Neural crest cell (in vitro differentiated cells): ENCODE measurements around the gene RUNX2. TPM values are rescaled to one million over a fixed set of nuclear protein-coding genes. Genes with fewer than 3 reads are reported as not detected.
"Not testable (repeated sequence)": the region's sequence is repeated elsewhere in the genome, so short reads cannot be mapped to it uniquely, and the experiment has no call there.

Experiments used
- DNase-seq: peaks from one replicate; pipeline ENCODE4 v3.0.0; 2021; ENCODE audit warnings: low read depth, mixed read lengths, low spot score
- H3K27ac Mint-ChIP-seq: one replicate; pipeline ENCODE4 v1.8.0; 2021; ENCODE audit warnings: mild to moderate bottlenecking, mixed read lengths; ENCODE audit not compliant: unreplicated experiment
- H3K27me3 Mint-ChIP-seq: 2 replicates; pipeline ENCODE4 v1.8.0; 2021; ENCODE audit warnings: low read depth, mild to moderate bottlenecking, mixed read lengths
- H3K36me3 Mint-ChIP-seq: 2 replicates; pipeline ENCODE4 v1.8.0; 2021; ENCODE audit warnings: low read depth, mild to moderate bottlenecking, mixed read lengths
- H3K4me1 Mint-ChIP-seq: 2 replicates; pipeline ENCODE4 v1.8.0; 2021; ENCODE audit warnings: mixed read lengths
- H3K4me3 Mint-ChIP-seq: one replicate; pipeline ENCODE4 v1.8.0; 2021; ENCODE audit warnings: mild to moderate bottlenecking, mixed read lengths
- H3K9me3 Mint-ChIP-seq: 2 replicates; pipeline ENCODE4 v1.8.0; 2021; ENCODE audit warnings: mixed read lengths
- CTCF ChIP-seq: fragments of 200-600 bp; sonication (generic); conservative IDR thresholded peaks from 2 replicates; pipeline ENCODE4 v1.5.0; 2021; ENCODE audit warnings: antibody characterized with exemption, mild to moderate bottlenecking
- total RNA-seq: library from RNA; stranded (reverse); gene quantifications from 2 replicates; pipeline ENCODE4 v1.2.1, GENCODE V29; 2021

RUNX2 gene
- total RNA-seq, 1 donor from 2014 or later, result 0.16 TPM

DNA sequence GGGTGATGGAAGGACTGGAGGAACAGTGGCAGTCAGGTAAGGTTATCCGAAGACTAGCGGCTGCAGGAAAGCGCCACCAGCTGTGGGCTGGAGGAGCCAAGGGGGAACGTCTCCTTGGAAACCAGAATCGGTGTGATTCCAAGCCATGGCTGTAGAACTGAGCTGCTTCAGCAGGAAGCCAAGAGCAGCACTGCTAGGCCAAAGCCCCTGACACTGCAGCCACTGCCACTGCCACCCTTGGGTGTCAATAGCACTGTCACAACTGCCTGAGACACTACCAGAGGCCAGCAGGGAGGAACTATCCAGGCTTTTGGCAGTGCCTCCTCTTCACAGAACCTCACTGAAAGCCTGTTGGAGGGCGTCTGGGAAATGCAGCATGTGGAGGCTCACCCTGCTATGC lies 339.2 kb downstream of the RUNX2 start:
- no peaks in the 10 kb centered on the region for H3K36me3 Mint-ChIP-seq
- H3K27me3 Mint-ChIP-seq, result peaks cover 44% of the 10 kb centered on the region
- H3K9me3 Mint-ChIP-seq, result no peaks in the 10 kb centered on the region
- peaks cover 31% of the 10 kb centered on the region for H3K4me1 Mint-ChIP-seq
- H3K4me3 Mint-ChIP-seq, result no peak overlapping the region
- TF ChIP-seq CTCF, result no peak
- H3K27ac Mint-ChIP-seq, result no peak overlapping the region
- no peak for DNase-seq

DNA sequence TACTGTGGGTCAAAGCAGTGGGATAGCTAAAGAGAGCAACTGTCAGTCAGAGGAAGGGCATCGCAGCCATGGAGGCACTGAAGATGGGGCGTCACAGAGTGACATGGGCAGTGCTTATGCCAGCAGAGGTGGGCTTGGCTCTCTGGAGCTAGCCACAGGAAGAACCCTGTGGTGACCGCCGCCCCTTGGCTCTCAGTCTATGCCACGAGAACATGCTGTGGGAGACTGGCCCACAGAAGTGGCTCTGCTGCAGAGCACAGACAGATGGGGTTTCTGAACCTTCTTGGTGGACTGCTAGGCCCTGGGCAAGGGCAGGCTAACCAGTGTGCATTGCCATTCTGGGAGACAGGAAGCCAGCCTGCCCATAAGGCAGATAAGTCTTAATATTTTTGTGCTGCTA lies 339.6 kb downstream of the RUNX2 start:
- no peak overlapping the region for H3K27ac Mint-ChIP-seq
- peaks cover 39% of the 10 kb centered on the region for H3K27me3 Mint-ChIP-seq
- H3K4me3 Mint-ChIP-seq, result no peak overlapping the region
- DNase-seq, result no peak
- H3K36me3 Mint-ChIP-seq, result no peaks in the 10 kb centered on the region
- no peaks in the 10 kb centered on the region for H3K9me3 Mint-ChIP-seq
- H3K4me1 Mint-ChIP-seq, result peaks cover 31% of the 10 kb centered on the region
- TF ChIP-seq CTCF, result no peak

- Mint-ChIP-seq H3K4me1 (peaks cover 31% of the 10 kb centered on the region), H3K27me3 (peaks cover 32% of the 10 kb centered on the region)
- no peak for DNase-seq
Observed at GRCh38 chr6:45668705-45669104, 340.6 kb downstream of the RUNX2 start.

DNA sequence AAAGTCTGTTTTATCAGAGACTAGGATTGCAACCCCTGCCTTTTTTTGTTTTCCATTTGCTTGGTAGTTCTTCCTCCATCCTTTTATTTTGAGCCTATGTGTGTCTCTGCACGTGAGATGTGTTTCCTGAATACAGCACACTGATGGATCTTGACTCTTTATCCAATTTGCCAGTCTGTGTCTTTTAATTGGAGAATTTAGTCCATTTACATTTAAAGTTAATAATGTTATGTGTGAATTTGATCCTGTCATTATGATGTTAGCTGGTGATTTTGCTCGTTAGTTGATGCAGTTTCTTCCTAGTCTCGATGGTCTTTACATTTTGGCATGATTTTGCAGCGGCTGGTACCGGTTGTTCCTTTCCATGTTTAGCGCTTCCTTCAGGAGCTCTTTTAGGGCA lies 345.0 kb downstream of the RUNX2 start:
- DNase-seq, H3K9me3 Mint-ChIP-seq, H3K27me3 Mint-ChIP-seq, H3K36me3 Mint-ChIP-seq, H3K27ac Mint-ChIP-seq, H3K4me3 Mint-ChIP-seq: not testable (repeated sequence)
- peaks cover 19% of the 10 kb centered on the region for H3K4me1 Mint-ChIP-seq

More at GRCh38 chr6:45668705-45669104, 340.6 kb downstream of the RUNX2 start:
- Mint-ChIP-seq H3K4me3 (no peak overlapping the region), H3K27ac (no peak overlapping the region), H3K9me3 (no peaks in the 10 kb centered on the region), H3K36me3 (no peaks in the 10 kb centered on the region)
- no peak for TF ChIP-seq CTCF

- Mint-ChIP-seq H3K27ac (peak overlapping the region; percentile 35), H3K4me1 (peaks cover 20% of the 10 kb centered on the region)
- not testable (repeated sequence) for H3K4me3 Mint-ChIP-seq, H3K36me3 Mint-ChIP-seq, H3K9me3 Mint-ChIP-seq, H3K27me3 Mint-ChIP-seq, DNase-seq
Observed at GRCh38 chr6:45675166-45675565, 347.0 kb downstream of the RUNX2 start.

DNA sequence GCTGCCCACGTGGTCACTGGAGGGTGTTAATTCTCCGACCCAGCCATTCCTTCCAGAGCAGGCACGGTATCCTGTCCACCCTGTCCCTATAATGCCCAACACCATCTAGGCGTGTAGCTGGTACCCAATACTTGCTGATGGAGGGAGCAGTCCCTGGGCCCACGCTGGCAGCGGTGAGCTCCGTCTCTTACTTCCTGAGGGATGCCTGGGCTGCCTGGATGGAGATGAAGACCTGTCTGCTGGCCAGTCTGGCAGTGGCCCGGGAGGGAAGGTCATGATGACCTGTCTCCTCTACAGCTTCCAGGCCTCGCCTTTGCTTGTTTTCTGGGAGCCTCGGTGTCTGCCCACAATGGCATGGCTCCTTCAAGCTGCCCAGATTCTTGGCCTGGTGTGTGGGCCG lies 347.5 kb downstream of the RUNX2 start:
- Mint-ChIP-seq H3K27me3 (no peaks in the 10 kb centered on the region), H3K9me3 (no peaks in the 10 kb centered on the region), H3K27ac (no peak overlapping the region), H3K4me1 (peaks cover 20% of the 10 kb centered on the region), H3K4me3 (no peak overlapping the region), H3K36me3 (no peaks in the 10 kb centered on the region)
- TF ChIP-seq CTCF, result no peak
- DNase-seq, result no peak

DNA sequence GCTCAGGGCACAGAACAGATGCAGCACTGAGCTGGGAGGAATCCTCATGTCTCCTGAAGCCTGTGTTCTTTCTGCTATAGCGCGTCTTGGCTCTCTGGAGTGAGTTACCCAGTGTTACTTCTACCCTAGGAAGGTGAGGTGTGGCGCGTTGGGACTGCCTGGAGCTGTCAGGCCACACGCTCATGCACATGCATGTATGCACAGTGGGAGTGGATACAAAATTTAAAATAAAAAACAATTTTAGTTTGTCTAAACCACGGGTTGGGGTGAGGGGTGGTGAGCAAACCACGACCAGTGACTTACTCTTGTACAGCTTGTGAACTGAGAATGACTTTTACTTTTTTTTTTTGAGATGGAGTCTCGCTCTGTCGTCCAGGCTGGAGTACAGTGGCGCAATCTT lies 348.2 kb downstream of the RUNX2 start:
- Mint-ChIP-seq H3K36me3 (no peaks in the 10 kb centered on the region), H3K27ac (no peak overlapping the region), H3K4me3 (no peak overlapping the region), H3K9me3 (no peaks in the 10 kb centered on the region), H3K27me3 (no peaks in the 10 kb centered on the region), H3K4me1 (peaks cover 20% of the 10 kb centered on the region)
- no peak for TF ChIP-seq CTCF
- no peak for DNase-seq
